ENCODE data around the gene PEAK1.

- TF ChIP-seq CTCF (conservative IDR thresholded peaks at IDR 0.05; ENCODE audit: low read depth, low read length) (no peak), EZH2 (IDR thresholded peaks at IDR 0.05; ENCODE audit: low read length, unreplicated experiment) (no peak)
Measured at GRCh38 chr15:77411619-77411976, 8.3 kb downstream of the PEAK1 start.

Data from PC-3 (cell line).